ENCODE measurements around the gene NOTO. TPM values are rescaled to one million over a fixed set of nuclear protein-coding genes. Genes with fewer than 3 reads are reported as not detected.

The NOTO gene
- total and polyA plus RNA-seq, 2 of the 8 experiments (the other 6 are each of a cell fraction or from before 2014, with no cell fraction given), result 0.33 to 0.54 TPM

DNA sequence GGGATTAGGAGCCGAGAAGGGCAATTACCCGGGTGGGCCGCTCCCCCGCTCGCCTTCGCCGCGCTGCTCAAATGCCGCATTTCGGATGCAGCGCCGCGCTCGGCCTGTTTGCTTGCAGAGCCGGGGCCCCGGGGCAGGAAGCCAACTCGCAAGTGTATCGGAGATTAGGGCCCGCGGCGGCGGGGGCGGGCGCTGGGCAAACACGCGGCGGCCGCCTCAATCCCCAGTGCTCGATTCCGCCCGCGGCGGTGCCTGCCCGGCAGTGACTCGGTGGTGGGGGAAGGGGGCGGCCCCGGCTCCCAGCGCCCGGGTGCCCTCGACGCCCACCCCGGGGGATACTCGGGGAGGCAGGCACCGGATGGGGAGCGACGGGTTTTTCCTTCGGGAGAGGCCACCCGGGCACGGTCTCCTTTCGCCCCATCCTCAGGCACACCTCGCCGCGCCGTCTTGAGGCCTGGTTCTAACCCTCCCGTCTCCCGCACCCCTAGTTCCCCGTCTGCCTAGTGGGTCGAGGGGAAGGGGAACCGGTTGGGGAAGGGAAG lies 26.6 kb upstream of the NOTO start:
- FAIRE-seq (no peak), DNase-seq (ENCODE audit: low read depth in 1 of 2, low spot score in 2 of 2) (peak in 1 of 2 experiments; percentile 79)
- Histone ChIP-seq H3K9ac (replicated peaks in 1 of 4; ENCODE audit: extremely low read depth in 1 of 4, low read depth in 3 of 4, low read length in 3 of 4) (peak overlapping the region in 1 of 4 experiments; percentile 6; a peak in 2 of 7 replicates), H4K20me1 (replicated peaks in 1 of 2; ENCODE audit: control insufficient read depth in 1 of 2, insufficient read depth in 2 of 2, low read length in 2 of 2) (peaks cover 4 to 6% of the 10 kb centered on the region in 2 experiments), H2AFZ (ENCODE audit: low read length) (peak overlapping the region; percentile 69; the same call in 1 of the 2 replicates), H3K27ac (ENCODE audit: low read depth, low read length) (no peak overlapping the region), H3K9me3 (ENCODE audit: insufficient read depth in 2 of 2, low read depth in 1 of 2, low read length in 1 of 2) (no peaks in the 10 kb centered on the region), H3K27me3 (replicated peaks in 1 of 4; ENCODE audit: control insufficient read depth in 3 of 4, extremely low read depth in 1 of 4, insufficient read depth in 3 of 4, low read length in 3 of 4) (peaks cover 22 to 59% (median 45%) of the 10 kb centered on the region in 4 experiments), H3K4me1 (replicated peaks in 1 of 4; ENCODE audit: control insufficient read depth in 3 of 4, insufficient read depth in 4 of 4, low read length in 3 of 4) (peaks cover 2 to 23% (median 11%) of the 10 kb centered on the region in 4 experiments; a peak in 6 of 7 replicates), H3K36me3 (ENCODE audit: control insufficient read depth in 2 of 4, insufficient read depth in 4 of 4, low read length in 3 of 4) (no peaks in the 10 kb centered on the region), H2BK12ac (ENCODE audit: low read depth, low read length) (no peak overlapping the region), H3K4me2 (ENCODE audit: insufficient read depth in 1 of 2, low read depth in 2 of 2, low read length in 2 of 2) (peak overlapping the region; percentile 7 to 84), H3K18ac (ENCODE audit: extremely low read depth, low read length) (peak overlapping the region; percentile 71), H2BK120ac (replicated peaks; ENCODE audit: low read depth, low read length) (no peak overlapping the region), H4K5ac (ENCODE audit: insufficient read length, low read depth, low read length) (no peak overlapping the region), H4K91ac (replicated peaks; ENCODE audit: insufficient read length, low read length) (peak overlapping the region; percentile 30), H3K79me2 (ENCODE audit: control insufficient read depth in 1 of 2, insufficient read depth in 2 of 2, low read length in 2 of 2) (no peaks in the 10 kb centered on the region), H2BK15ac (ENCODE audit: low read length) (no peak overlapping the region), H3K79me1 (ENCODE audit: low read depth, low read length) (no peaks in the 10 kb centered on the region), H3K4ac (replicated peaks; ENCODE audit: insufficient read length, low read depth, low read length) (peak overlapping the region; percentile 69), H4K8ac (ENCODE audit: extremely low read depth, insufficient read depth, low read length) (peak overlapping the region; percentile 82; the same call in 1 of the 2 replicates), H2AK5ac (ENCODE audit: low read depth, low read length) (no peak overlapping the region), H3K23me2 (ENCODE audit: low read depth, low read length) (peaks cover 23% of the 10 kb centered on the region; the same call in 1 of the 2 replicates), H3K23ac (ENCODE audit: insufficient read length) (no peak overlapping the region), H3K56ac (replicated peaks; ENCODE audit: insufficient read length, low read depth, low read length) (no peak overlapping the region), H2BK20ac (ENCODE audit: low read length) (0 out of 2 replicates have a peak overlapping the region, but pooled peaks have one; percentile 10), H3K14ac (ENCODE audit: insufficient read length) (no peak overlapping the region), H3K4me3 (ENCODE audit: extremely low read depth in 1 of 4, insufficient read depth in 2 of 4, low read depth in 3 of 4, low read length in 4 of 4) (peak overlapping the region; percentile 18 to 64 (median 49)), H2BK5ac (ENCODE audit: low read depth, low read length) (no peak overlapping the region)
- ChIA-PET POLR2A (ENCODE audit: partially characterized antibody) (interaction anchor here (1.1 to 2.5 kb wide), 5 partner anchors 37 to 104 kb away, joined by 3 to 16 read pairs (median 6); partner anchors contain the start of genes SFXN5 and SMYD5), CTCF (ENCODE audit: partially characterized antibody) (interaction anchor here (0.8 to 6.5 kb wide), 22 partner anchors 13 to 288 kb away, joined by 3 to 92 read pairs (median 14); partner anchors contain the start of genes SFXN5, SMYD5 and SPR)
- WGBS, 2 experiments (ENCODE audit: extremely low coverage in 1 of 2, insufficient coverage in 1 of 2, insufficient read length in 1 of 2, insufficient replicate concordance in 2 of 2, low coverage in 1 of 2, low lambda C conversion rate in 2 of 2, missing lambda C conversion rate in 1 of 2), result 0% methylated on average over 33 of the region's 59 CpGs; no CpG with 5 or more reads in 1 of the 2 experiments
- TF ChIP-seq RFX5 (IDR thresholded peaks at IDR 0.05; ENCODE audit: borderline replicate concordance, low read depth, low read length) (no peak), HDAC2 (IDR thresholded peaks at IDR 0.05; ENCODE audit: borderline replicate concordance in 1 of 2, low read depth in 2 of 2, low read length in 2 of 2) (no peak), KDM4A (IDR thresholded peaks at IDR 0.05; ENCODE audit: low read depth, low read length, severe bottlenecking) (peak; percentile 56)

Data from H1 (cell line).